Peyer's patch (tissue), 4 donors: Measurements from ENCODE around the gene KLHDC9.

ENCODE experiments used
- POLR2A ChIP-seq, 2 donors: fragments of 450-650 bp; IDR thresholded peaks; one replicate each; pipeline ENCODE4 v1.5.1; 2017; ENCODE audit warnings: antibody characterized with exemption in 2 of 2, mild to moderate bottlenecking in 2 of 2, moderate library complexity in 2 of 2
- TF ChIP-seq, protein P1 (sequence below), 6 experiments: fragments of 450-650 bp in 4 of 6; fragments of 200-600 bp in 2 of 6; sonication (generic) in 1 of 6; IDR thresholded peaks; one replicate each; pipeline ENCODE4 v1.5.1; 2017 to 2019; ENCODE audit warnings: antibody characterized with exemption in 6 of 6, mild to moderate bottlenecking in 3 of 6, moderate library complexity in 1 of 6

DNA sequence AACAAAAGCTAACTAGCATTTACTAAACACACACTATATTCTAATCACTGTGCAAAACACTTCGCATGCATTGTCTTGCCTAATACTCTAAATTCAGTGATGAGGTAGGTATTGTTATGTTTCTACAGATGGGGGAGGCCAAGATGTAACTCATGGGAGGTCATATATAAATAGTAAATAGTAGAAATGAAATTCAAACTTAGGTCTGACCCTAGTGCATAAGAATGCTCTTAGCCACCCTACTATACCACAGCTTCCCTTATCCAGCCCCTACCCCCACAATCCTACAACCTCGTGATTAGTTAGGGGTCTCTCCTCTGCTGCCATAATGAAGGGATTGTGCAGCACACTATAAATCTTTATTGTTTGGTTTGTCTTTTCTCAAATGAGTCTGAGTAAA lies 16.4 kb downstream of the KLHDC9 start:
- TF ChIP-seq, protein P1, sequence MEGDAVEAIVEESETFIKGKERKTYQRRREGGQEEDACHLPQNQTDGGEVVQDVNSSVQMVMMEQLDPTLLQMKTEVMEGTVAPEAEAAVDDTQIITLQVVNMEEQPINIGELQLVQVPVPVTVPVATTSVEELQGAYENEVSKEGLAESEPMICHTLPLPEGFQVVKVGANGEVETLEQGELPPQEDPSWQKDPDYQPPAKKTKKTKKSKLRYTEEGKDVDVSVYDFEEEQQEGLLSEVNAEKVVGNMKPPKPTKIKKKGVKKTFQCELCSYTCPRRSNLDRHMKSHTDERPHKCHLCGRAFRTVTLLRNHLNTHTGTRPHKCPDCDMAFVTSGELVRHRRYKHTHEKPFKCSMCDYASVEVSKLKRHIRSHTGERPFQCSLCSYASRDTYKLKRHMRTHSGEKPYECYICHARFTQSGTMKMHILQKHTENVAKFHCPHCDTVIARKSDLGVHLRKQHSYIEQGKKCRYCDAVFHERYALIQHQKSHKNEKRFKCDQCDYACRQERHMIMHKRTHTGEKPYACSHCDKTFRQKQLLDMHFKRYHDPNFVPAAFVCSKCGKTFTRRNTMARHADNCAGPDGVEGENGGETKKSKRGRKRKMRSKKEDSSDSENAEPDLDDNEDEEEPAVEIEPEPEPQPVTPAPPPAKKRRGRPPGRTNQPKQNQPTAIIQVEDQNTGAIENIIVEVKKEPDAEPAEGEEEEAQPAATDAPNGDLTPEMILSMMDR (IDR thresholded peaks at IDR 0.05), result no peak
- no peak for TF ChIP-seq POLR2A (IDR thresholded peaks at IDR 0.05)
